ENCODE data around the gene GARNL3.

GARNL3 gene

GRCh38 chr9:127264462-127265219, at the start of gene GARNL3:
Gene GARNL3 (plus strand): TSS chr9:127264774. CDS start chr9:127264878, 104 bp downstream.
- no peak for DNase-seq

- DNase-seq: no peak
Observed at GRCh38 chr9:127215268-127216209, 49.0 kb upstream of the GARNL3 start.

- DNase-seq: no peak
Observed at GRCh38 chr9:127216210-127216887, 48.2 kb upstream of the GARNL3 start.

- no peak for DNase-seq
Observed at GRCh38 chr9:127216888-127217217, 47.7 kb upstream of the GARNL3 start.

GRCh38 chr9:127218818-127219217, 45.8 kb upstream of the GARNL3 start:
- no peak for DNase-seq

- DNase-seq: no peak
Observed at GRCh38 chr9:127219520-127219919, 45.1 kb upstream of the GARNL3 start.

GRCh38 chr9:127221695-127222094, 42.9 kb upstream of the GARNL3 start:
- no peak for DNase-seq

- no peak for DNase-seq
Observed at GRCh38 chr9:127222388-127223095, 42.0 kb upstream of the GARNL3 start.

GRCh38 chr9:127223266-127223665, 41.3 kb upstream of the GARNL3 start:
- no peak for DNase-seq

GRCh38 chr9:127223810-127224177, 40.8 kb upstream of the GARNL3 start:
- DNase-seq: peak; percentile 5

- DNase-seq: peak; percentile 88
Observed at GRCh38 chr9:127224178-127224882, 40.2 kb upstream of the GARNL3 start.

- DNase-seq: peak; percentile 94
Observed at GRCh38 chr9:127224883-127225739, 39.5 kb upstream of the GARNL3 start.

GRCh38 chr9:127225801-127226625, 38.6 kb upstream of the GARNL3 start:
- DNase-seq: no peak

- no peak for DNase-seq
Observed at GRCh38 chr9:127229691-127230417, 34.7 kb upstream of the GARNL3 start.

GRCh38 chr9:127231666-127232065, 32.9 kb upstream of the GARNL3 start:
- no peak for DNase-seq

- no peak for DNase-seq
Observed at GRCh38 chr9:127232833-127233549, 31.6 kb upstream of the GARNL3 start.

GRCh38 chr9:127233550-127233949, 31.0 kb upstream of the GARNL3 start:
- no peak for DNase-seq

- no peak for DNase-seq
Observed at GRCh38 chr9:127233989-127234388, 30.6 kb upstream of the GARNL3 start.

GRCh38 chr9:127237801-127238200, 26.8 kb upstream of the GARNL3 start:
- DNase-seq: no peak
